PC-3 (cell line): ENCODE measurements around the gene OSBPL6. TPM values are rescaled to one million over a fixed set of nuclear protein-coding genes. Genes with fewer than 3 reads are reported as not detected.

Experiments
- ATAC-seq: fragments of 200-7000 bp; cut with Tn5 transposase; 2 replicates; pipeline ENCODE4 v1.9.1; 2020; ENCODE audit warnings: mild to moderate bottlenecking, moderate library complexity
- BruUV-seq: library from RNA; stranded (reverse); fragments of 400-500 nt; replicated peaks from 2 replicates; lab custom pipeline; 2021; lab: Mats Ljungman, UMichigan
- CTCF ChIA-PET: fragments of 300-600 bp; sonication (Branson Sonifier 250); formaldehyde crosslinking; loops from one replicate; lab custom pipeline; 2022; ENCODE audit warnings: antibody characterized with exemption; lab: Charles Lee
- POLR2A ChIA-PET: fragments of 300-600 bp; sonication (Branson Sonifier 250); formaldehyde crosslinking; loops from one replicate; lab custom pipeline; 2022; ENCODE audit warnings: antibody characterized with exemption; ENCODE audit not compliant: unreplicated experiment; lab: Charles Lee
- DNase-seq: peaks from one replicate; pipeline ENCODE4 v3.0.0-alpha.2; 2015
- H2AFZ ChIP-seq: fragments of 300-600 bp; sonication (generic); 2 replicates; pipeline ENCODE4 v1.6.0; 2016; ENCODE audit warnings: antibody characterized with exemption, low read length
- H3F3A ChIP-seq: fragments of 300-600 bp; sonication (generic); one replicate; pipeline ENCODE4 v1.6.0; 2017; ENCODE audit warnings: antibody characterized with exemption, low read length, control low read depth, mild to moderate bottlenecking; ENCODE audit not compliant: unreplicated experiment
- H3K27ac ChIP-seq: fragments of 300-600 bp; sonication (generic); 2 replicates; pipeline ENCODE4 v1.5.1; 2016; ENCODE audit warnings: mild to moderate bottlenecking, low read length
- H3K27me3 ChIP-seq: fragments of 300-600 bp; sonication (generic); 2 replicates; pipeline ENCODE4 v1.6.1; 2016; ENCODE audit warnings: low read length, mixed read lengths
- H3K36me3 ChIP-seq: fragments of 300-600 bp; sonication (generic); 2 replicates; pipeline ENCODE4 v1.6.1; 2016; ENCODE audit warnings: low read depth, mixed run types, low read length, mixed read lengths
- H3K4me1 ChIP-seq: fragments of 300-600 bp; sonication (generic); 2 replicates; pipeline ENCODE4 v1.5.1; 2016; ENCODE audit warnings: low read length; ENCODE audit not compliant: insufficient read depth
- H3K4me2 ChIP-seq: fragments of 300-600 bp; sonication (generic); 2 replicates; pipeline ENCODE4 v1.6.0; 2016; ENCODE audit warnings: low read length
- H3K4me3 ChIP-seq: fragments of 300-600 bp; sonication (generic); 2 replicates; pipeline ENCODE4 v1.5.1; 2016; ENCODE audit warnings: mild to moderate bottlenecking, low read length, mixed read lengths
- H3K79me2 ChIP-seq: fragments of 300-600 bp; sonication (generic); 2 replicates; pipeline ENCODE4 v1.6.1; 2017; ENCODE audit warnings: low read length, mixed read lengths
- H3K9ac ChIP-seq: fragments of 300-600 bp; sonication (generic); 2 replicates; pipeline ENCODE4 v1.6.0; 2016; ENCODE audit warnings: mild to moderate bottlenecking, low read length
- H3K9me2 ChIP-seq: fragments of 300-600 bp; sonication (generic); replicated peaks from 2 replicates; pipeline ENCODE4 v1.6.1; 2016; ENCODE audit warnings: mixed run types, low read length, mixed read lengths
- H3K9me3 ChIP-seq: fragments of 300-600 bp; sonication (generic); 2 replicates; pipeline ENCODE4 v1.6.1; 2016; ENCODE audit warnings: low read length, mixed read lengths
- H4K20me1 ChIP-seq: fragments of 300-600 bp; sonication (generic); 2 replicates; pipeline ENCODE4 v1.6.1; 2016; ENCODE audit warnings: low read length, mixed read lengths
- EZH2 ChIP-seq: fragments of 300-600 bp; sonication (generic); IDR thresholded peaks from one replicate; pipeline ENCODE4 v1.6.1; 2017; ENCODE audit warnings: antibody characterized with exemption, mild to moderate bottlenecking, low read length; ENCODE audit not compliant: unreplicated experiment
- EZH2phosphoT487 ChIP-seq: fragments of 300-600 bp; sonication (generic); IDR thresholded peaks from 2 replicates; pipeline ENCODE4 v1.6.1; 2018; ENCODE audit warnings: mild to moderate bottlenecking, antibody characterized with exemption, low read length, borderline replicate concordance
- intact Hi-C: fragments of 100-400 bp; cut with micrococcal nuclease; formaldehyde crosslinking; loops from 2 replicates; pipeline ENCODE4 v1.9.0; 2023
- total RNA-seq: library from RNA; depleted of rRNA; stranded (reverse); fragments of >200 nt; gene quantifications from 2 replicates; pipeline ENCODE4 v1.2.3, GENCODE V29; 2014
- TF ChIP-seq, protein P1 (sequence below): fragments of 300-600 bp; sonication (generic); conservative IDR thresholded peaks from 2 replicates; pipeline ENCODE4 v1.5.1; 2017; ENCODE audit warnings: antibody characterized with exemption, low read depth, mild to moderate bottlenecking, low read length

Gene OSBPL6
- total RNA-seq, 1 experiment from 2014 or later: 4.0 TPM

DNA sequence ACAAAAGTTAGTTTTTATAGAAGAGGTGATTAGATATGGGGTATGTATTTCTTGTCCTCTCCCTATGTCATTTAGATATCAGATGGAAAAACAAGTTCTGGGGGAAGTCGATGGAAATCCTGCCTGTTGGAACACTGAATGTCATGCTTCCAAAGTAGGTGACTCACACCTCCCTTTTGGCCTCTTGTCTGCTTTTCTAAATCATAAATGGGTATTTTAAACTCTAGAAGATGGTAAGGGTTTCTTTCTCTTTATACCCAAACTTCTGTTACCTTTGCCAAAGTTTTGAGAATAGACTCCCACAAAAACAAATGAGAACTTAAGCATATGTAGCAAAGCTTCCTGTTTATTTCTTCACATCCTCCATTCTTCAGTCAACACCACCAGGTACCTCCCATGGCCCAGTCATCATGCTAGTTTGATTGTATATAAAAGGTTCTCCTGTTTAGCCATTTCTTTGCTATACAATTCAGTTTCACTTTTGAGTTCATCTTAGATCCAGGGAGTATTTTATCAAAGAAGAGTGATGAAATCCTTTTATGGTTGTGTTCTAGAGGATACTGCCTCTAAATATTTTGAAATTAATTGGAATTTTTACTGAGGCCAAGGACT, 192.8 kb downstream of the OSBPL6 start:
- H3K9ac ChIP-seq: no peak overlapping the region
- no peak for TF ChIP-seq EZH2
- TF ChIP-seq, protein P1, sequence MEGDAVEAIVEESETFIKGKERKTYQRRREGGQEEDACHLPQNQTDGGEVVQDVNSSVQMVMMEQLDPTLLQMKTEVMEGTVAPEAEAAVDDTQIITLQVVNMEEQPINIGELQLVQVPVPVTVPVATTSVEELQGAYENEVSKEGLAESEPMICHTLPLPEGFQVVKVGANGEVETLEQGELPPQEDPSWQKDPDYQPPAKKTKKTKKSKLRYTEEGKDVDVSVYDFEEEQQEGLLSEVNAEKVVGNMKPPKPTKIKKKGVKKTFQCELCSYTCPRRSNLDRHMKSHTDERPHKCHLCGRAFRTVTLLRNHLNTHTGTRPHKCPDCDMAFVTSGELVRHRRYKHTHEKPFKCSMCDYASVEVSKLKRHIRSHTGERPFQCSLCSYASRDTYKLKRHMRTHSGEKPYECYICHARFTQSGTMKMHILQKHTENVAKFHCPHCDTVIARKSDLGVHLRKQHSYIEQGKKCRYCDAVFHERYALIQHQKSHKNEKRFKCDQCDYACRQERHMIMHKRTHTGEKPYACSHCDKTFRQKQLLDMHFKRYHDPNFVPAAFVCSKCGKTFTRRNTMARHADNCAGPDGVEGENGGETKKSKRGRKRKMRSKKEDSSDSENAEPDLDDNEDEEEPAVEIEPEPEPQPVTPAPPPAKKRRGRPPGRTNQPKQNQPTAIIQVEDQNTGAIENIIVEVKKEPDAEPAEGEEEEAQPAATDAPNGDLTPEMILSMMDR: no peak
- no peak for TF ChIP-seq EZH2phosphoT487
- ChIA-PET CTCF (no interaction called here), POLR2A (no interaction called here)
- H3K9me2 ChIP-seq: no peaks in the 10 kb centered on the region
- H4K20me1 ChIP-seq: no peaks in the 10 kb centered on the region
- no peaks in the 10 kb centered on the region for H3K27me3 ChIP-seq
- peaks cover 25% of the 10 kb centered on the region for H3K4me1 ChIP-seq
- ATAC-seq (no peak), DNase-seq (peak; percentile 34)
- no peak overlapping the region for H3K27ac ChIP-seq
- H3K79me2 ChIP-seq: no peaks in the 10 kb centered on the region
- no peaks in the 10 kb centered on the region for H3K36me3 ChIP-seq
- no TSS peak for BruUV-seq
- no peak overlapping the region for H3K4me3 ChIP-seq
- no peak overlapping the region for H3K4me2 ChIP-seq
- H3K9me3 ChIP-seq: no peaks in the 10 kb centered on the region
- intact Hi-C loops: no loop called here
- no peaks in the 10 kb centered on the region for H3F3A ChIP-seq
- no peak overlapping the region for H2AFZ ChIP-seq

DNA sequence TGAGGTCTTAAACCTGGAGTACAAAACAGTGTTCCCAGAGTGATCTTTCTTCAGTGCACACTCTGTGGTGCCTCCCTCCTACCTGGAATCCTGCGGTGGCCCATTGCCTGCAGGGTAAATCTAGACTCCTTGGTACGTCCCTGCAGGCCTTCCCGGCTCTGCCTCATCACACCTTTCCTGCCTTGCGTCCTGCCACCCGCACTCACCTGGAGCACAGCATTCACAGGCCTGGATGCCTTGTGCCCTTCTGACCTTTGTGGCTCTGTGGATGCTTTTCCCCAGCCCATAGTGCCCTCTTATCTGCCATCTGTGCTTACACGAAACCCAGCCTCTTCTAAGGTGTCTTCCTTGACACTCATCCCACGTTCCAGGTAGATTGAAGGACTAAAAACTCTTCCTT, 194.0 kb downstream of the OSBPL6 start:
- no peak overlapping the region for H3K4me3 ChIP-seq
- intact Hi-C loops: no loop called here
- H3K9me2 ChIP-seq: no peaks in the 10 kb centered on the region
- ATAC-seq (no peak), DNase-seq (no peak)
- ChIA-PET POLR2A (no interaction called here), CTCF (no interaction called here)
- no peak overlapping the region for H3K4me2 ChIP-seq
- no TSS peak for BruUV-seq
- H3F3A ChIP-seq: no peaks in the 10 kb centered on the region
- TF ChIP-seq EZH2phosphoT487 (no peak), EZH2 (no peak)
- TF ChIP-seq, protein P1: no peak
- H3K27me3 ChIP-seq: no peaks in the 10 kb centered on the region
- no peak overlapping the region for H3K27ac ChIP-seq
- H4K20me1 ChIP-seq: no peaks in the 10 kb centered on the region
- H3K36me3 ChIP-seq: no peaks in the 10 kb centered on the region
- H3K4me1 ChIP-seq: peaks cover 31% of the 10 kb centered on the region
- H3K9me3 ChIP-seq: no peaks in the 10 kb centered on the region
- no peak overlapping the region for H2AFZ ChIP-seq
- no peaks in the 10 kb centered on the region for H3K79me2 ChIP-seq
- no peak overlapping the region for H3K9ac ChIP-seq

DNA sequence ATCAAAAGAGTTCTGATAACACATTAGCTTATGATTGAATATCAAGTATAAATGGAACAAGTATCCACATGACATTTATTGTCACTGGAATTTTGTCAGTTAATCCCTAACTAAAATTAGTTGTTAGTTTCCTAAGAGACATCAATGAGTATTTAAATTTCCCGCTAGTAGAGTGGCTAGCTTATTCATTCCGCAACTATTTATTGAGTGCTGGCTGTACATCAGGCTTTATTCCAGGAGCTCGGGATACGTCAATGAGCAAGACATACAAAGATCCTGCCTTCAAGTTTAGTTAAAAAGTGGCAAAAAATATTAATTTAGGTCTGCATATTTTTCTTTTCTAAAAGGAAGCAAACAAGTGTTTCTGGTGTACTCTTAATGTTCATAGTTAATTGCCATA, 197.4 kb downstream of the OSBPL6 start:
- no peaks in the 10 kb centered on the region for H3F3A ChIP-seq
- TF ChIP-seq EZH2 (no peak), EZH2phosphoT487 (no peak)
- TF ChIP-seq, protein P1: no peak
- H3K9me3 ChIP-seq: no peaks in the 10 kb centered on the region
- H4K20me1 ChIP-seq: no peaks in the 10 kb centered on the region
- BruUV-seq: no TSS peak
- DNase-seq (peak; percentile 28), ATAC-seq (peak; percentile 39; the same call in 1 of the 2 replicates)
- ChIA-PET POLR2A (interaction anchor here (0.5 kb wide), 1 partner anchor 47 kb away, joined by 4 read pairs; no protein-coding TSS in a partner anchor), CTCF (interaction anchor here (0.7 to 1.5 kb wide), 2 partner anchors 23 to 37 kb away, joined by 3 to 9 read pairs; no protein-coding TSS in a partner anchor)
- H3K79me2 ChIP-seq: no peaks in the 10 kb centered on the region
- H3K4me2 ChIP-seq: peak overlapping the region; percentile 8; the same call in 1 of the 2 replicates
- H3K27me3 ChIP-seq: no peaks in the 10 kb centered on the region
- intact Hi-C loops: no loop called here
- H3K36me3 ChIP-seq: no peaks in the 10 kb centered on the region
- no peak overlapping the region for H3K9ac ChIP-seq
- H3K4me1 ChIP-seq: peaks cover 18% of the 10 kb centered on the region
- peak overlapping the region; percentile 50 for H3K27ac ChIP-seq
- no peak overlapping the region for H3K4me3 ChIP-seq
- no peak overlapping the region for H2AFZ ChIP-seq
- H3K9me2 ChIP-seq: no peaks in the 10 kb centered on the region
